Glutamatergic neuron (in vitro differentiated cells): Measurements from ENCODE around the gene PDE6C. TPM values are rescaled to one million over a fixed set of nuclear protein-coding genes. Genes with fewer than 3 reads are reported as not detected.

Source experiments
- DNase-seq: peaks from one replicate; pipeline ENCODE4 v3.0.0; 2022
- H3K27ac Mint-ChIP-seq: one replicate; pipeline ENCODE4 v1.8.0; 2020; ENCODE audit warnings: mild to moderate bottlenecking, mixed read lengths, inconsistent platforms; ENCODE audit not compliant: unreplicated experiment
- H3K27me3 Mint-ChIP-seq: one replicate; pipeline ENCODE4 v1.8.0; 2020; ENCODE audit warnings: mild to moderate bottlenecking, moderate library complexity, mixed read lengths, inconsistent platforms; ENCODE audit not compliant: unreplicated experiment
- H3K36me3 Mint-ChIP-seq: one replicate; pipeline ENCODE4 v1.8.0; 2020; ENCODE audit warnings: mild to moderate bottlenecking, mixed read lengths, inconsistent platforms; ENCODE audit not compliant: unreplicated experiment
- H3K4me1 Mint-ChIP-seq: one replicate; pipeline ENCODE4 v1.8.0; 2020; ENCODE audit warnings: mild to moderate bottlenecking, low read depth, mixed read lengths, inconsistent platforms; ENCODE audit not compliant: unreplicated experiment
- H3K4me3 Mint-ChIP-seq: one replicate; pipeline ENCODE4 v1.8.0; 2020; ENCODE audit warnings: mild to moderate bottlenecking, mixed read lengths, inconsistent platforms; ENCODE audit not compliant: unreplicated experiment
- H3K9me3 Mint-ChIP-seq: one replicate; pipeline ENCODE4 v1.8.0; 2020; ENCODE audit warnings: mild to moderate bottlenecking, moderate library complexity, mixed read lengths, inconsistent platforms; ENCODE audit not compliant: unreplicated experiment
- CTCF ChIP-seq: fragments of 200-600 bp; sonication (generic); IDR thresholded peaks from one replicate; pipeline ENCODE4 v1.5.0; 2021; ENCODE audit not compliant: partially characterized antibody, unreplicated experiment
- total RNA-seq: library from RNA; stranded (reverse); fragmentation: NEBNext Ultra II Directional; extraction: Animal tissue kit (Norgen Biotek cat#: 25700); gene quantifications from one replicate; pipeline ENCODE4 v1.2.1, GENCODE V29; 2021; ENCODE audit not compliant: unreplicated experiment

The PDE6C gene
- total RNA-seq, 1 donor from 2014 or later = not detected

GRCh38 chr10:93654201-93654600 lies 41.9 kb downstream of the PDE6C start:
- DNase-seq = no peak
- peaks cover 1% of the 10 kb centered on the region for H3K9me3 Mint-ChIP-seq
- TF ChIP-seq CTCF = no peak
- no peak overlapping the region for H3K4me3 Mint-ChIP-seq
- no peaks in the 10 kb centered on the region for H3K36me3 Mint-ChIP-seq
- H3K27me3 Mint-ChIP-seq = peaks cover 3% of the 10 kb centered on the region
- H3K4me1 Mint-ChIP-seq = no peaks in the 10 kb centered on the region
- no peak overlapping the region for H3K27ac Mint-ChIP-seq

GRCh38 chr10:93656155-93656554 lies 43.8 kb downstream of the PDE6C start:
- no peak for DNase-seq
- Mint-ChIP-seq H3K4me1 (no peaks in the 10 kb centered on the region), H3K36me3 (no peaks in the 10 kb centered on the region), H3K9me3 (peaks cover 1% of the 10 kb centered on the region), H3K4me3 (no peak overlapping the region), H3K27me3 (peaks cover 3% of the 10 kb centered on the region), H3K27ac (no peak overlapping the region)
- TF ChIP-seq CTCF = no peak

- Mint-ChIP-seq H3K4me3 (no peak overlapping the region), H3K36me3 (no peaks in the 10 kb centered on the region), H3K27me3 (no peaks in the 10 kb centered on the region), H3K27ac (no peak overlapping the region), H3K4me1 (no peaks in the 10 kb centered on the region), H3K9me3 (peaks cover 1% of the 10 kb centered on the region)
- DNase-seq = no peak
- TF ChIP-seq CTCF = no peak
Observed at GRCh38 chr10:93657757-93658156, 45.4 kb downstream of the PDE6C start.

GRCh38 chr10:93666030-93666429 lies 53.7 kb downstream of the PDE6C start:
- no peak overlapping the region for H3K4me3 Mint-ChIP-seq
- no peaks in the 10 kb centered on the region for H3K4me1 Mint-ChIP-seq
- no peaks in the 10 kb centered on the region for H3K27me3 Mint-ChIP-seq
- no peaks in the 10 kb centered on the region for H3K9me3 Mint-ChIP-seq
- no peak overlapping the region for H3K27ac Mint-ChIP-seq
- DNase-seq = no peak
- TF ChIP-seq CTCF = no peak
- H3K36me3 Mint-ChIP-seq = no peaks in the 10 kb centered on the region

- TF ChIP-seq CTCF = no peak
- H3K9me3 Mint-ChIP-seq = no peaks in the 10 kb centered on the region
- no peak overlapping the region for H3K4me3 Mint-ChIP-seq
- H3K4me1 Mint-ChIP-seq = no peaks in the 10 kb centered on the region
- no peak overlapping the region for H3K27ac Mint-ChIP-seq
- H3K36me3 Mint-ChIP-seq = no peaks in the 10 kb centered on the region
- DNase-seq = no peak
- H3K27me3 Mint-ChIP-seq = no peaks in the 10 kb centered on the region
Observed at GRCh38 chr10:93667795-93668194, 55.5 kb downstream of the PDE6C start.
